SU-DHL-6 (cell line): ENCODE measurements around the gene NBPF19.
"Not testable (repeated sequence)": the region's sequence is repeated elsewhere in the genome, so short reads cannot be mapped to it uniquely, and the experiment has no call there.

Source experiments
- CTCF ChIP-seq: fragments of 200-600 bp; sonication (generic); IDR thresholded peaks from one replicate; pipeline ENCODE4 v1.5.1; 2017; ENCODE audit warnings: antibody characterized with exemption, mild to moderate bottlenecking, low read length, moderate library complexity; ENCODE audit not compliant: insufficient read depth, poor library complexity, severe bottlenecking
- EZH2phosphoT487 ChIP-seq: fragments of 200-600 bp; sonication (generic), shearing (Covaris generic); conservative IDR thresholded peaks from 2 replicates; pipeline ENCODE4 v1.6.1; 2018; ENCODE audit warnings: mild to moderate bottlenecking, antibody characterized with exemption, low read length, moderate library complexity, mixed read lengths

- TF ChIP-seq CTCF, EZH2phosphoT487: not testable (repeated sequence)
Observed at GRCh38 chr1:149474745-149475144, at the start of gene NBPF19.
